Activated T-cell treated with anti-CD3 and anti-CD28 coated beads, Interleukin-2, amount 50 U/mL, for 72 hours (primary cell): Measurements from ENCODE around the gene GALP. TPM values are rescaled to one million over a fixed set of nuclear protein-coding genes. Genes with fewer than 3 reads are reported as not detected.
"Not testable (repeated sequence)": the region's sequence is repeated elsewhere in the genome, so short reads cannot be mapped to it uniquely, and the experiment has no call there.

ENCODE experiments used
- ATAC-seq, 2 donors: fragments of 150-1000 bp; cut with Tn5 transposase; replicated peaks in 1 of 2; 2 replicates each; pipeline ENCODE4 v1.10.0; 2021; ENCODE audit warnings: moderate library complexity in 2 of 2, mild to moderate bottlenecking in 1 of 2
- DNase-seq, 2 donors: peaks; one replicate each; pipeline ENCODE4 v3.0.0; 2021 to 2022; ENCODE audit warnings: mixed read lengths in 1 of 2
- H3K27ac Mint-ChIP-seq: one replicate; pipeline ENCODE4 v1.8.0; 2022; ENCODE audit warnings: mild to moderate bottlenecking, moderate library complexity, mixed read lengths
- H3K27me3 Mint-ChIP-seq: one replicate; pipeline ENCODE4 v1.8.0; 2022; ENCODE audit warnings: low read depth, mixed read lengths
- H3K36me3 Mint-ChIP-seq, 2 donors: one replicate each; pipeline ENCODE4 v1.8.0; 2022; ENCODE audit warnings: mixed read lengths in 2 of 2, mild to moderate bottlenecking in 1 of 2; ENCODE audit not compliant: insufficient read depth in 2 of 2
- H3K4me1 Mint-ChIP-seq: one replicate; pipeline ENCODE4 v1.8.0; 2022; ENCODE audit warnings: low read depth, mixed read lengths
- H3K4me3 Mint-ChIP-seq, 2 donors: one replicate each; pipeline ENCODE4 v1.8.0; 2022; ENCODE audit warnings: mild to moderate bottlenecking in 2 of 2, mixed read lengths in 2 of 2, moderate library complexity in 2 of 2
- H3K9me3 Mint-ChIP-seq, 2 donors: one replicate each; pipeline ENCODE4 v1.8.0; 2022; ENCODE audit warnings: mixed read lengths in 2 of 2
- total RNA-seq, 2 donors: library from RNA; stranded (reverse); gene quantifications; one replicate each; pipeline ENCODE4 v1.2.3, GENCODE V29; 2022

GALP gene
- total RNA-seq, 2 donors from 2014 or later: not detected

DNA sequence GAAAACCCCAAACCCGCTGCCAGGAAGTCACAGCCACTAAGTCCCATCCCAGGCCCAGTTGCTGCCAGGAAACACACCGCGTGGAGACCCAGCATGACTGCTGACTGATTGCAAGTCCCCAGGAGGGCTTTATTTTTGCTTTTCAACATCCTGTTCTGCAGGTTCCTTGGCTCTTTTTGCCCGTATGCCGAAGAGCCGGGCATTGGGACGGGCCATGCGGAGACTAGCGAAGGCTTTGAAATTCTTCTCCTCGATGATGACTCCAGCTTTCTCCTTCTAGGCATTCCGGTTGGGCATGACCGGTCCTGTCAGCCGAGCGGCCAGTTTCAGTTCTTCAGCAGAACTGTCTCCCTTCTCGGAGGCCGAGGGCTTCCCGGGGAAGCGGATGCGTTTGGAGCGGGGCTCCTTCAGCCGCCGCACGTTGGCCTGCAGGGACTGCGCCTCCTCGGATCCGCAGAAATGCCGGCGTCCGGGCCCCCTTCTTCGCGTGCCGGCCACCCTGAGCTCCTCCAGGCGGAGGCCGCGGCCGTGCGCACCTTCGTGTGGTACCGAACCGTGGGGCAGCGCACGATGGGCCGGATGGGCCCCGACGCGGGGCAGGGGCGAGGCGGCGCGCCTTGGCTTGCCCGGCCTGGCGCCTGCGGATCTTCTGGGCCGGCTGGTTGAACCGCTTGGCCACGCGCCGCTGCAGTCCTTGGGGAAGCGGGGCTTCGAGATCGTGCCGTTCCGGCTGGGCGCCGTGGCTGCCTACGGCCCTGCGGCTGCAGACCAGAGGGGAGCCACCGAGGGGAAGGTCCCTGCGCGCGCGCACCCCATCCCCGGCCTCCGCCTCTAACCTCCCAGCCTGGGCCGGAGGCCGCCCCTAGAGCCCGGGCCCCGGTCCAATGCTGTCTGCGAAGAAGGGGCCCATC lies 41.5 kb downstream of the GALP start:
- ATAC-seq: no peak
- Mint-ChIP-seq H3K27ac (no peak overlapping the region), H3K4me3 (peak overlapping the region; percentile 58 to 62), H3K27me3 (peaks cover 14% of the 10 kb centered on the region), H3K36me3 (no peaks in the 10 kb centered on the region), H3K9me3 (no peaks in the 10 kb centered on the region), H3K4me1 (no peaks in the 10 kb centered on the region)
- no peak for DNase-seq

DNA sequence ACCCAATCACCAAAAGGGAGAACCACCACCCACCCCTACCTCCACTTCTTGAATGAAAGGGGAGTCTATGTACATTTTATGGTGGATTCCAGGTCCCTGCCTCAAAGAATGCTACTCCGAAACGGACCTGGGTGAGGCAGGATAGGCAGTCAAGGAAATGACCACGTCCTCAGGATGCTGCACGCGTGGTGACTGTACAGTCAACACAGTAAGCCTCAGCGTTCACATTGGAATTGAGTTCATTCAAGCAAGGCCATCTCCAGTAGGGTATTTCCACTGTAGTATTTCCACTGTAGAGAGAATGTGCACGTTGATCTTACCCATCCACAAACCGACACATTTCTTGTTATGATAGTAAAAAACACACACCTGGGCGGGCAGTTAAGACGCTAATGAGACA lies 43.2 kb downstream of the GALP start:
- Mint-ChIP-seq H3K27me3 (peaks cover 14% of the 10 kb centered on the region), H3K9me3 (no peaks in the 10 kb centered on the region), H3K4me1 (no peaks in the 10 kb centered on the region), H3K4me3 (no peak overlapping the region), H3K36me3 (no peaks in the 10 kb centered on the region), H3K27ac (no peak overlapping the region)
- ATAC-seq: no peak
- no peak for DNase-seq

DNA sequence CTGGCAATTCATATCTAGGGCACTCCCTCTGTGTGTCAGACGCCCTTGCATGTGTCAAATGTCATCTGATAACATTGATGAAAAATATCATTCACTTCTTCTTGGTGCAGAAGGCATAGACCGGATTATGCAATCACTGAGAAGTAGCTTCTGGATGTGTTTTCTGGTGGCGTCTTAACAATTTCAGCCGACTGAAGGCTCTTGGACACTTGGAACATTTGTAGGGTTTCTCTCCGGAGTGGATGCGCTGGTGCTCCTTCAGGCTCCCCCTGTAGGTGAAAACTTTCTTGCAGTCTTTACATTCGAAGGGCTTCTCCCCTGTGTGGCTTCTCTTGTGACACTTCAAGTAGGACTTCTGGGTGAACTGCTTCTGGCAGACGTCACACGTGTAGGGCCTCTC lies 45.6 kb downstream of the GALP start:
- not testable (repeated sequence) for H3K36me3 Mint-ChIP-seq, H3K4me3 Mint-ChIP-seq, H3K27ac Mint-ChIP-seq, DNase-seq, H3K27me3 Mint-ChIP-seq, ATAC-seq, H3K9me3 Mint-ChIP-seq, H3K4me1 Mint-ChIP-seq

DNA sequence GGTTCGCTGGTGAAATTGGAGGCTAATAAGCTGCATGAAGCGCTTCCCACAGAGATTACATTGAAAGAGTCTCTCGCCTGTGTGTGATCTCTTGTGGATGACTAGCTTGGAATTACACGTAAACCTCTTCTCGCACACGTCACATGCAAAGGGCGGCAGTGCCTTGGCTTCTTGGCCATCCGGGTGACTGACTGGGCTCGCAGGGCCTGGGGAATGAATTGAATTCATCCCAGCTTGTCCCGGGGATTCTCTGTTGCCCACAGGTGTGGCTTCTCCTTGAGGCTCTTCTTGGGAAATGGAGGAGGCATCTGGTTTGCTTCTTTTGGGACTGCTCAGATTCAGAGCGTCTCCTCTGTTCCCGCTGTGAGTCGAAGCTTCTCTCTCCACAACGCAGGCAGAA lies 46.0 kb downstream of the GALP start:
- ATAC-seq (no peak), DNase-seq (no peak)
- H3K36me3 Mint-ChIP-seq: no peaks in the 10 kb centered on the region
- no peaks in the 10 kb centered on the region for H3K4me1 Mint-ChIP-seq
- peaks cover 6% of the 10 kb centered on the region for H3K27me3 Mint-ChIP-seq
- H3K27ac Mint-ChIP-seq: no peak overlapping the region
- no peaks in the 10 kb centered on the region for H3K9me3 Mint-ChIP-seq
- no peak overlapping the region for H3K4me3 Mint-ChIP-seq

DNA sequence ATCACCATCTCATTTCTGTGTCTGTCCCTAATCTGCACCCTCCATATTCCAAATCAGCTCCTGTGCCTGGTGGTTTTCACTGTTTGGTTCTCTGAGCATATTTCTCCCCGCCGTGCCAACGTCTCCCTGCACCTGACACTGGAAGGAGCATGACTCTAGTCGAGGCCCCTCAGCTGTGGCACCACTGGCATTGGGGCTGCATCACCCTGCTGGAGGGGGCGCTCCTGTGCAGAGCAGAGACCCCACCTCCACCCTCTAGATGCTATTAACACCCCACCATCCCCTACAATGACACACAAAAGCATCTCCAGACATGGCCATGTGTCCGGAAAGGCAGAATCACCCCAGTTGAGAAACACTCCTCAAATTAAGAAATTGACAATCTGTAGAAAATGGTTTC lies 47.1 kb downstream of the GALP start:
- Mint-ChIP-seq H3K27ac (no peak overlapping the region), H3K4me3 (no peak overlapping the region), H3K27me3 (peaks cover 4% of the 10 kb centered on the region), H3K36me3 (no peaks in the 10 kb centered on the region), H3K4me1 (no peaks in the 10 kb centered on the region), H3K9me3 (no peaks in the 10 kb centered on the region)
- ATAC-seq: no peak
- no peak for DNase-seq

DNA sequence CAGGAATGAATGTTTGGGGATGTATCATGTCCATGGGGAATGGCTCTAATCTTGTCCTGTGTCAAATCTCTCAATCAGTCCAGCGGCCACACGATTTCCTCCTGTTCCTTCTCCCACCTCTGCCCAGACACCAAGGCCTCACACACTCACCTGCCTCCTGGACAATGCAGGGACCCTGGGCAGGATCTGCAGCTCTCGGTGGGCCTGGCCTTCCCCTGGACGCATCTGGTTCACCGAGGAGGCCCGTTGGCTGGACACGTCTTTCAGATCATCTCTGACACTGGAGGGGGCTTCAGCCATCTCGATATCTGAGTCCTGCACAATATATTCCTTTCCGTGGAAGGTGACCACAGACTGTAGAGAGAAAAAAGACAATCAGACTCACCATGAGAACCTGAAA lies 47.7 kb downstream of the GALP start:
- Mint-ChIP-seq H3K4me1 (no peaks in the 10 kb centered on the region), H3K27me3 (no peaks in the 10 kb centered on the region), H3K36me3 (no peaks in the 10 kb centered on the region), H3K27ac (no peak overlapping the region), H3K9me3 (no peaks in the 10 kb centered on the region), H3K4me3 (no peak overlapping the region)
- DNase-seq (no peak), ATAC-seq (no peak)

Other genes starting within 250 kb of the GALP start
- not detected for gene NLRP13, start 243.7 kb upstream of the GALP start, total RNA-seq
- not detected for gene NLRP8, start 228.2 kb upstream of the GALP start, total RNA-seq
- not detected for gene NLRP5, start 189.2 kb upstream of the GALP start, total RNA-seq
- 10 to 100 TPM; 38.3 to 45.9 TPM for gene ZNF787, start 54.7 kb upstream of the GALP start, total RNA-seq
- gene ZNF444, start 34.7 kb upstream of the GALP start, total RNA-seq: 10 to 100 TPM; 37.1 to 42.9 TPM
- gene ZSCAN5B, start 21.8 kb downstream of the GALP start, total RNA-seq: not detected
- not detected for gene ZSCAN5C, start 26.3 kb downstream of the GALP start, total RNA-seq
- gene EDDM13, start 96.7 kb downstream of the GALP start, total RNA-seq: under 1 TPM in 1 of 2 donors, not detected in 1; 0.67 TPM
- gene ZSCAN5A, start 138.8 kb downstream of the GALP start, total RNA-seq: 1 to 10 TPM; 8.3 to 8.4 TPM
- gene ZNF582, start 217.5 kb downstream of the GALP start, total RNA-seq: 1 to 10 TPM; 2.5 to 3.7 TPM
- 1 to 10 TPM; 2.3 to 2.7 TPM for gene ZNF583, start 228.3 kb downstream of the GALP start, total RNA-seq